ENCODE measurements around the gene SLC12A8. TPM values are rescaled to one million over a fixed set of nuclear protein-coding genes. Genes with fewer than 3 reads are reported as not detected.
A peak's percentile ranks its signal among the peaks of the same experiment; 100 is the strongest.

The SLC12A8 gene
- total and polyA plus RNA-seq, 4 experiments from 2014 or later, result not detected

DNA sequence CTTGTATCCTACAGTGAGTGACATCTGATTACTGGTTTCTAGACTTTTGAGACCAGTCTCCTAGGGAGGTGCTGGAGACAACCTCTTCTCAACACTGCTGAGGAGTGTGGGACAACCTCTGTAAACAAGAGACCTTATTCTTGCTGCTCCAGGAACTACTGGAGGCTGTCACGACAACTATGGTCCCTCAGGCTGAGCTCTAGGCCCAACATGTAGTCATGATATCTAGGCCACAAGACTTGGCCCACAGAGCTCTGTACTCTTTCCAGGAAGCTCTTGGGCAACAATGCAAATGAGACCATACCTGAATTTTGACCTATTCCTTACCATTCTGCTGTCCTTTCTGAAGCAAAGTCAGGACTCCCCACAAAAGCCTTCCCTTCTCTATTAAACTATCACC is 132.5 kb downstream of the SLC12A8 start:
- Mint-ChIP-seq H3K36me3 (no peaks in the 10 kb centered on the region), H3K9me3 (no peaks in the 10 kb centered on the region), H3K27me3 (peaks cover 1 to 2% of the 10 kb centered on the region in 2 donors), H3K4me3 (no peak overlapping the region), H3K27ac (no peak overlapping the region), H3K4me1 (no peaks in the 10 kb centered on the region)
- DNase-seq, result no peak
- no peaks in the 10 kb centered on the region for H3K36me3 ChIP-seq (ENCODE audit: insufficient read depth, low read length)
- H3K4me3 ChIP-seq (ENCODE audit: low read length in 2 of 2), result no peak overlapping the region
- H3K4me1 ChIP-seq (ENCODE audit: insufficient read depth, low read length), result no peaks in the 10 kb centered on the region
- no peaks in the 10 kb centered on the region for H3K9me3 ChIP-seq (ENCODE audit: control insufficient read depth in 1 of 2, low read length in 2 of 2)
- no peaks in the 10 kb centered on the region for H3K27me3 ChIP-seq (ENCODE audit: insufficient read depth, low read length)
- intact Hi-C loops (cut with micrococcal nuclease), result no loop called here
- ChIA-PET CTCF (ENCODE audit: partially characterized antibody) (no interaction called here), POLR2A (ENCODE audit: partially characterized antibody) (no interaction called here)
- H3K27ac ChIP-seq (ENCODE audit: low read depth, low read length), result no peak overlapping the region

DNA sequence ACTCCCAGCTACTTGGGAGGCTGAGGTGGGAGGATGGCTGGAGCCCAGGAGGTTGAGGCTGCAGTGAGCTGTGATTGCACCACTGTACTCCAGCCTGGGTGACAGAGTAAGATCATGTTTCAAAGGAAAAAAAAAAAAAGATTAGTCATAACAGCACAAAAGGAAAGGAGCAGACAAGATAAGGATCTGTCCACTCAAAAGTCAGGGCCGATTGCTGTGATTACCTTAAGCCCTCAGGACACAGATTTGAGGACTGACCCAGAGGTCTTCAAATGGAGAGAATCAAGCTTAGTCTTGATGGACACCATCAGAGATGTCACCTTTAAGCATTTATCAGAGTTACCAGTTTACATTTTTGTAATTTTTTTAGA is 132.9 kb downstream of the SLC12A8 start:
- no peaks in the 10 kb centered on the region for H3K4me1 ChIP-seq (ENCODE audit: insufficient read depth, low read length)
- intact Hi-C loops (cut with micrococcal nuclease), result no loop called here
- H3K27ac ChIP-seq (ENCODE audit: low read depth, low read length), result no peak overlapping the region
- no peaks in the 10 kb centered on the region for H3K36me3 Mint-ChIP-seq
- ChIA-PET POLR2A (ENCODE audit: partially characterized antibody) (interaction anchor here (0.7 kb wide), 1 partner anchor 28 kb away, joined by 3 read pairs; no protein-coding TSS in a partner anchor), CTCF (ENCODE audit: partially characterized antibody) (no interaction called here)
- DNase-seq, result no peak
- H3K9me3 ChIP-seq (ENCODE audit: control insufficient read depth in 1 of 2, low read length in 2 of 2), result no peaks in the 10 kb centered on the region
- H3K27ac Mint-ChIP-seq, result no peak overlapping the region
- no peaks in the 10 kb centered on the region for H3K9me3 Mint-ChIP-seq
- H3K36me3 ChIP-seq (ENCODE audit: insufficient read depth, low read length), result no peaks in the 10 kb centered on the region
- no peaks in the 10 kb centered on the region for H3K27me3 ChIP-seq (ENCODE audit: insufficient read depth, low read length)
- H3K4me1 Mint-ChIP-seq, result no peaks in the 10 kb centered on the region
- H3K27me3 Mint-ChIP-seq, result peaks cover 1 to 2% of the 10 kb centered on the region in 2 donors
- no peak overlapping the region for H3K4me3 Mint-ChIP-seq
- H3K4me3 ChIP-seq (ENCODE audit: low read length in 2 of 2), result no peak overlapping the region

DNA sequence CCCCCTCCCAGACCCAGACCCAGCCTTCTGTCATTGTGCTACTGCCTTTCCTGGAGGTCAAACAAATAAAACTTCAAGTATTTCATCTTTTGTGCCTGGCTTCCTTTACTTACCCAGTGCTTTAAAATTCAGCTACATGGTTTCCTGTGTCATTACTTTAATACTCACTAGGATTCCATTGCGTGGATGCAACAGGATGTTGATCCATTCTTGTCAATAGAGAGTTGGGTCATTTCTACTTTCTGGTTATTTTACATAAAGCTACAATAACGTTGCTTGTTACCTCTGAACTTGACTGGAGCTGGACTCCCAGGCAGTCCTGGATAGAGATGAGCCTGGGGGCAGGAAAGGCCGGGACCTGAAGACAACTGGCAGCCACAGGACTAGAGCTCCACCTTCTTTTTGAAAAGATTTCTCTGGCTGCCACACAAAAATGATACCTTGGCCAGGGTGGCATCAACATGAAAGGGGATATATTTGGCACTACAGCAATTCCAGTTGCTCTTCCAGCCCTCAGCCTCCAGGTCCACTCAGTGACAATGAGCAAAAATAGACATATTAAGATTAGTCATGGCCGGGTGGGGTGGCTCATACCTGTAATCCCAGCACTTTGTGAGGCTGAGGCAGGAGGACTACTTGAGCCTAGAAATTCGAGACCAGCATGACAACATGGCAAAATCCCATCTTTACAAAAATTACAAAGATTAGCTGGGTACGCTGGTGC is 133.4 kb downstream of the SLC12A8 start:
- POLR2A ChIA-PET (ENCODE audit: partially characterized antibody), result interaction anchor here (0.7 kb wide), 1 partner anchor 27 kb away, joined by 3 read pairs; no protein-coding TSS in a partner anchor
- H3K4me1 Mint-ChIP-seq, result no peaks in the 10 kb centered on the region
- intact Hi-C loops (cut with micrococcal nuclease), result no loop called here

DNA sequence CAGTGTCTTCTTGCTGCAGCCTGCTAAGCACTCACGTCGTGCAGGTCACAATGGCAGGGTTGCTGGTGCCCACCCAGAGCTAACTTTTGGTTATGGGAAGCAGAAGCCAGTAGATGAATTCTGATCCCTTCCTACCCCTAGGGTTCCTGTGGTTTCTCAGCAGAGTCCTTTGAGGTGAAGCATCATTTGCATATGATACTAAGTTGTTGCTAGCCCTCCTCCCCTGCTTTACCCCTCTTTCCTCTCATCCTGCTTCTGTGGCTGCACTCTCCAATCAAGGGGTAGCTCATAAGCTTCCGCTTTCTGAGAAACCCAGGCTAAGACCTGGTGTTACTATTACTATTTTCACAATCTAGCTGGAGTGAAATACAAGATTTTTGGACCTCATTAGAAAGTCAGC is 134.7 kb downstream of the SLC12A8 start:
- H3K27ac ChIP-seq (ENCODE audit: low read depth, low read length), result no peak overlapping the region
- Mint-ChIP-seq H3K4me1 (no peaks in the 10 kb centered on the region), H3K27ac (peak overlapping the region in 1 of 7 donors; percentile 59), H3K36me3 (no peaks in the 10 kb centered on the region), H3K27me3 (peaks cover 1 to 2% of the 10 kb centered on the region in 2 donors), H3K4me3 (no peak overlapping the region), H3K9me3 (no peaks in the 10 kb centered on the region)
- no peaks in the 10 kb centered on the region for H3K9me3 ChIP-seq (ENCODE audit: control insufficient read depth in 1 of 2, low read length in 2 of 2)
- no peaks in the 10 kb centered on the region for H3K36me3 ChIP-seq (ENCODE audit: insufficient read depth, low read length)
- no peaks in the 10 kb centered on the region for H3K4me1 ChIP-seq (ENCODE audit: insufficient read depth, low read length)
- DNase-seq, result no peak
- ChIA-PET CTCF (ENCODE audit: partially characterized antibody) (no interaction called here), POLR2A (ENCODE audit: partially characterized antibody) (no interaction called here)
- no peak overlapping the region for H3K4me3 ChIP-seq (ENCODE audit: low read length in 2 of 2)
- H3K27me3 ChIP-seq (ENCODE audit: insufficient read depth, low read length), result no peaks in the 10 kb centered on the region
- intact Hi-C loops (cut with micrococcal nuclease), result no loop called here

More for the DNA sequence above, 133.4 kb downstream of the SLC12A8 start:
- Mint-ChIP-seq H3K27ac (no peak overlapping the region), H3K36me3 (no peaks in the 10 kb centered on the region), H3K9me3 (no peaks in the 10 kb centered on the region), H3K4me3 (no peak overlapping the region), H3K27me3 (peaks cover 1 to 2% of the 10 kb centered on the region in 2 donors)
- H3K4me1 ChIP-seq (ENCODE audit: insufficient read depth, low read length), result no peaks in the 10 kb centered on the region
- no peaks in the 10 kb centered on the region for H3K9me3 ChIP-seq (ENCODE audit: control insufficient read depth in 1 of 2, low read length in 2 of 2)
- no peaks in the 10 kb centered on the region for H3K27me3 ChIP-seq (ENCODE audit: insufficient read depth, low read length)
- H3K27ac ChIP-seq (ENCODE audit: low read depth, low read length), result no peak overlapping the region
- no peaks in the 10 kb centered on the region for H3K36me3 ChIP-seq (ENCODE audit: insufficient read depth, low read length)
- no peak for DNase-seq
- H3K4me3 ChIP-seq (ENCODE audit: low read length in 2 of 2), result no peak overlapping the region
- CTCF ChIA-PET (ENCODE audit: partially characterized antibody), result no interaction called here

DNA sequence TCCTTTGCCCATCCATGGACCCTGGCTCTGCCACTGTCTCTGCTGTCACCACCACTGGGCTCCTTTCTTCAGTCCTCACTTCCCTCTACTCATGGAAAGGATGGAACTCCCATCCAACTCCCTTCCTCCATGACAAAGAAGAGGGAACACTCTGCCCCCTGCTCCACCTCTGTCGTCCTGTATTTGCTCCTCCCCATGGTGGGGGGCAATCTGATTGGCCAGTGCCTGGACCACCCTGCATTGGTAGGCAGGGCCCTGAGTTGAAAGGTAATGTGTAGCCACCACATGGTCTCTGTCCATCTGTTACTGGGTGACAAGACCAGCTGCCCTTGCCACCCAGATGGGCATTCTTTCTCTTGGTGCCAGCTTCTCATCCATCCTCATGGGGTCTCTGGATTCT is 136.1 kb downstream of the SLC12A8 start:
- DNase-seq, result no peak
- no peak overlapping the region for H3K27ac ChIP-seq (ENCODE audit: low read depth, low read length)
- Mint-ChIP-seq H3K36me3 (no peaks in the 10 kb centered on the region), H3K4me3 (no peak overlapping the region), H3K9me3 (no peaks in the 10 kb centered on the region), H3K27ac (no peak overlapping the region), H3K27me3 (peaks cover 0 to 2% of the 10 kb centered on the region in 2 donors), H3K4me1 (no peaks in the 10 kb centered on the region)
- H3K4me3 ChIP-seq (ENCODE audit: low read length in 2 of 2), result no peak overlapping the region
- no peaks in the 10 kb centered on the region for H3K4me1 ChIP-seq (ENCODE audit: insufficient read depth, low read length)
- POLR2A ChIA-PET (ENCODE audit: partially characterized antibody), result no interaction called here
- CTCF ChIA-PET (ENCODE audit: partially characterized antibody), result no interaction called here
- no peaks in the 10 kb centered on the region for H3K9me3 ChIP-seq (ENCODE audit: control insufficient read depth in 1 of 2, low read length in 2 of 2)
- H3K36me3 ChIP-seq (ENCODE audit: insufficient read depth, low read length), result no peaks in the 10 kb centered on the region
- no peaks in the 10 kb centered on the region for H3K27me3 ChIP-seq (ENCODE audit: insufficient read depth, low read length)
- intact Hi-C loops (cut with micrococcal nuclease), result no loop called here

DNA sequence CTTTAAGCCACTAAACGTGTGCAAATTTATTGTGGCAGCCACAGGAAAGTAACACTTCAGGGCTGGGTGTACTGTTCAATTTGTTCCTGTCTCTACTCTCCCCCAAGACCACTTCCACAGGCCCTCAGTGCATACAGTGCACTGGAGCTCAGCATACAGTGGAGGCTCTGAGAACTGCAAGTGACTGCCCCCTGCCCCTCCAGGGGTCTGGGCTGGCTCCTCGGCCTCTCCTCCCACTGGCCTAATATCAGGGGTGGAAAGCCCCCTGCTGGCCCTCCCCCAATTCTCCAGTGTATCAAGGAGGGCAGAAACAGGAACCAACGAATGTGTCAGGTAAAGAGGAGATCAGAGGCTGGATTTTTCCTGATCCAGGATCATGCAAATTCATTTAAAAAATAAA is 136.8 kb downstream of the SLC12A8 start:
- no peaks in the 10 kb centered on the region for H3K9me3 ChIP-seq (ENCODE audit: control insufficient read depth in 1 of 2, low read length in 2 of 2)
- ChIA-PET POLR2A (ENCODE audit: partially characterized antibody) (no interaction called here), CTCF (ENCODE audit: partially characterized antibody) (no interaction called here)

DNA sequence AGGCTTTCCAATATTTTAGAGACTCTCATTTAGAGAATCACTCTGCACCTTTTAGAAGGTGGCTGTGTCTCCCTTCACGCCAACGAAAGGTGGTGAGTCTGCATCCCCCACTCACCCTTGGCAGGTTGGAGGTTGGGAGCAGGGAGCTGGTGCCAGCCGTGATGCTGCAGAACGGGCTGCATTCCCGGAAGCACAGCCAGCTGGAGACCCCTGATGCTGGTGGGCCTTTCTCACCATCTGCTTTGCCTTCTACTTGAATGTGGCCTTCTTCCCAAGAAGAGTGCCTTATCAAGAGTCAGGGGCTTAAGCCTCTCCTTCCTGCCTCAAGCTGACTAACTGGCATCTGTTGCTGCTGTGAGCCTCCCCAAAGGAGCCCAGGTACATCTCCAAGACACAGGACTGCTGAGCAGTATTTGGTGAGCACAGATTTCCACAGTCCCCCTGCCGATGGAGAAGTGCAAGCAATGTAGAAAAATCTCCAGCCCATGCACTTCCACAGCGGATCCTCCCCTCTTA is 139.1 kb downstream of the SLC12A8 start:
- no peak overlapping the region for H3K27ac ChIP-seq (ENCODE audit: low read depth, low read length)
- CTCF ChIA-PET (ENCODE audit: partially characterized antibody), result no interaction called here
- no peak overlapping the region for H3K4me3 ChIP-seq (ENCODE audit: low read length in 2 of 2)
- H3K27ac Mint-ChIP-seq, result peak overlapping the region in 1 of 7 donors; percentile 76
- no peaks in the 10 kb centered on the region for H3K9me3 ChIP-seq (ENCODE audit: control insufficient read depth in 1 of 2, low read length in 2 of 2)
- H3K36me3 Mint-ChIP-seq, result no peaks in the 10 kb centered on the region
- no peaks in the 10 kb centered on the region for H3K27me3 Mint-ChIP-seq
- H3K27me3 ChIP-seq (ENCODE audit: insufficient read depth, low read length), result no peaks in the 10 kb centered on the region
- H3K9me3 Mint-ChIP-seq, result no peaks in the 10 kb centered on the region
- POLR2A ChIA-PET (ENCODE audit: partially characterized antibody), result no interaction called here
- H3K4me1 ChIP-seq (ENCODE audit: insufficient read depth, low read length), result peaks cover 6% of the 10 kb centered on the region
- H3K4me3 Mint-ChIP-seq, result no peak overlapping the region
- intact Hi-C loops (cut with micrococcal nuclease), result no loop called here
- H3K4me1 Mint-ChIP-seq, result peaks cover 3 to 7% (median 5%) of the 10 kb centered on the region in 4 donors
- DNase-seq, result no peak
- no peaks in the 10 kb centered on the region for H3K36me3 ChIP-seq (ENCODE audit: insufficient read depth, low read length)

More for the DNA sequence above, 136.8 kb downstream of the SLC12A8 start:
- intact Hi-C loops (cut with micrococcal nuclease), result no loop called here
- Mint-ChIP-seq H3K4me1 (no peaks in the 10 kb centered on the region), H3K9me3 (no peaks in the 10 kb centered on the region), H3K27ac (no peak overlapping the region), H3K36me3 (no peaks in the 10 kb centered on the region), H3K27me3 (peaks cover 0 to 2% of the 10 kb centered on the region in 2 donors), H3K4me3 (no peak overlapping the region)
- Histone ChIP-seq H3K36me3 (ENCODE audit: insufficient read depth, low read length) (no peaks in the 10 kb centered on the region), H3K27ac (ENCODE audit: low read depth, low read length) (no peak overlapping the region), H3K27me3 (ENCODE audit: insufficient read depth, low read length) (no peaks in the 10 kb centered on the region), H3K4me3 (ENCODE audit: low read length in 2 of 2) (no peak overlapping the region), H3K4me1 (ENCODE audit: insufficient read depth, low read length) (no peaks in the 10 kb centered on the region)
- DNase-seq, result no peak
